GM21737 (cell line): ENCODE data around the gene RELL2.
"Not testable (repeated sequence)": the region's sequence is repeated elsewhere in the genome, so short reads cannot be mapped to it uniquely, and the experiment has no call there.

Experiments
- ATAC-seq: cut with Tn5 transposase; IDR thresholded peaks from one replicate; pipeline ENCODE4 v1.9.1; 2021; ENCODE audit warnings: mild to moderate bottlenecking, moderate library complexity; ENCODE audit not compliant: unreplicated experiment

RELL2 gene

GRCh38 chr5:141636413-141637122 lies at the start of gene RELL2, which contains the start of gene HDAC3:
TSS of gene RELL2 (plus strand) at chr5:141636997. CDS start at chr5:141638226, 1,229 bp downstream.
TSS of gene HDAC3 (minus strand) at chr5:141636849. CDS start at chr5:141636790, 59 bp downstream.
- peak; percentile 80 for ATAC-seq

GRCh38 chr5:141590127-141590526 lies 46.7 kb upstream of the RELL2 start:
- no peak for ATAC-seq

- no peak for ATAC-seq
Observed at GRCh38 chr5:141596867-141597266, 39.9 kb upstream of the RELL2 start.

GRCh38 chr5:141597394-141597793 lies 39.4 kb upstream of the RELL2 start:
- ATAC-seq, result no peak

GRCh38 chr5:141597814-141598213 lies 39.0 kb upstream of the RELL2 start:
- no peak for ATAC-seq

GRCh38 chr5:141598391-141599345 lies 38.1 kb upstream of the RELL2 start:
- no peak for ATAC-seq

- no peak for ATAC-seq
Observed at GRCh38 chr5:141602606-141603005, 34.2 kb upstream of the RELL2 start.

- no peak for ATAC-seq
Observed at GRCh38 chr5:141603923-141604717, 32.7 kb upstream of the RELL2 start.

- peak; percentile 93 for ATAC-seq
Observed at GRCh38 chr5:141605523-141606277, 31.1 kb upstream of the RELL2 start.

GRCh38 chr5:141608046-141608445 lies 28.8 kb upstream of the RELL2 start:
- no peak for ATAC-seq

- no peak for ATAC-seq
Observed at GRCh38 chr5:141608557-141608956, 28.2 kb upstream of the RELL2 start.

- no peak for ATAC-seq
Observed at GRCh38 chr5:141609044-141609443, 27.8 kb upstream of the RELL2 start.

- not testable (repeated sequence) for ATAC-seq
Observed at GRCh38 chr5:141609921-141610320, 26.9 kb upstream of the RELL2 start.

GRCh38 chr5:141611289-141611688 lies 25.5 kb upstream of the RELL2 start:
- ATAC-seq, result no peak

GRCh38 chr5:141613344-141613743 lies 23.5 kb upstream of the RELL2 start:
- no peak for ATAC-seq

- no peak for ATAC-seq
Observed at GRCh38 chr5:141615991-141616720, 20.6 kb upstream of the RELL2 start.

- no peak for ATAC-seq
Observed at GRCh38 chr5:141617128-141617527, 19.7 kb upstream of the RELL2 start.

- ATAC-seq, result no peak
Observed at GRCh38 chr5:141617682-141618029, 19.1 kb upstream of the RELL2 start.

GRCh38 chr5:141618030-141618803 lies 18.6 kb upstream of the RELL2 start:
- peak; percentile 31 for ATAC-seq
